ENCODE measurements around the gene ROR2.

ROR2 gene

GRCh38 chr9:91835632-91836031 lies 114.4 kb downstream of the ROR2 start:
- Mint-ChIP-seq H3K4me3 (no peak overlapping the region), H3K9me3 (no peaks in the 10 kb centered on the region), H3K27ac (no peak overlapping the region), H3K27me3 (peaks cover 4 to 6% of the 10 kb centered on the region in 2 donors), H3K36me3 (no peaks in the 10 kb centered on the region), H3K4me1 (peaks cover 1 to 12% of the 10 kb centered on the region in 2 donors)
- no peak for DNase-seq
- no peak for ATAC-seq (replicated peaks)

- Mint-ChIP-seq H3K27me3 (peaks cover 6 to 7% of the 10 kb centered on the region in 2 donors), H3K9me3 (no peaks in the 10 kb centered on the region), H3K4me3 (no peak overlapping the region), H3K27ac (no peak overlapping the region), H3K36me3 (no peaks in the 10 kb centered on the region), H3K4me1 (peaks cover 1 to 9% of the 10 kb centered on the region in 2 donors)
- ATAC-seq (replicated peaks) = no peak
- no peak for DNase-seq
Observed at GRCh38 chr9:91835216-91835615, 114.8 kb downstream of the ROR2 start.

GRCh38 chr9:91834740-91835139 lies 115.3 kb downstream of the ROR2 start:
- H3K36me3 Mint-ChIP-seq = no peaks in the 10 kb centered on the region
- peaks cover 0 to 6% of the 10 kb centered on the region in 2 donors for H3K4me1 Mint-ChIP-seq
- H3K27me3 Mint-ChIP-seq = peaks cover 6 to 9% of the 10 kb centered on the region in 2 donors
- DNase-seq = no peak
- H3K27ac Mint-ChIP-seq = no peak overlapping the region
- no peak for ATAC-seq (replicated peaks)
- H3K4me3 Mint-ChIP-seq = no peak overlapping the region
- H3K9me3 Mint-ChIP-seq = no peaks in the 10 kb centered on the region

GRCh38 chr9:91833878-91834255 lies 116.2 kb downstream of the ROR2 start:
- ATAC-seq (replicated peaks) (no peak), DNase-seq (no peak)
- Mint-ChIP-seq H3K4me3 (no peak overlapping the region), H3K27me3 (peaks cover 0 to 5% of the 10 kb centered on the region in 2 donors), H3K36me3 (no peaks in the 10 kb centered on the region), H3K27ac (no peak overlapping the region), H3K4me1 (no peaks in the 10 kb centered on the region), H3K9me3 (no peaks in the 10 kb centered on the region)

- ATAC-seq (replicated peaks) = no peak
- Mint-ChIP-seq H3K27ac (no peak overlapping the region), H3K9me3 (no peaks in the 10 kb centered on the region), H3K27me3 (peaks cover 0 to 5% of the 10 kb centered on the region in 2 donors), H3K4me1 (no peaks in the 10 kb centered on the region), H3K4me3 (no peak overlapping the region), H3K36me3 (no peaks in the 10 kb centered on the region)
- DNase-seq = no peak
Observed at GRCh38 chr9:91833096-91833877, 116.7 kb downstream of the ROR2 start.

- no peaks in the 10 kb centered on the region for H3K36me3 Mint-ChIP-seq
- H3K4me1 Mint-ChIP-seq = no peaks in the 10 kb centered on the region
- ATAC-seq (replicated peaks) (no peak), DNase-seq (no peak)
- no peak overlapping the region for H3K27ac Mint-ChIP-seq
- H3K27me3 Mint-ChIP-seq = peaks cover 4 to 5% of the 10 kb centered on the region in 2 donors
- H3K4me3 Mint-ChIP-seq = no peak overlapping the region
- H3K9me3 Mint-ChIP-seq = no peaks in the 10 kb centered on the region
Observed at GRCh38 chr9:91832322-91832721, 117.7 kb downstream of the ROR2 start.

- H3K36me3 Mint-ChIP-seq = no peaks in the 10 kb centered on the region
- H3K4me3 Mint-ChIP-seq = no peak overlapping the region
- no peak overlapping the region for H3K27ac Mint-ChIP-seq
- H3K4me1 Mint-ChIP-seq = no peaks in the 10 kb centered on the region
- ATAC-seq (replicated peaks) (no peak), DNase-seq (no peak)
- H3K27me3 Mint-ChIP-seq = peaks cover 10 to 12% of the 10 kb centered on the region in 2 donors
- no peaks in the 10 kb centered on the region for H3K9me3 Mint-ChIP-seq
Observed at GRCh38 chr9:91825866-91826265, 124.2 kb downstream of the ROR2 start.

GRCh38 chr9:91825422-91825821 lies 124.6 kb downstream of the ROR2 start:
- Mint-ChIP-seq H3K9me3 (no peaks in the 10 kb centered on the region), H3K36me3 (no peaks in the 10 kb centered on the region), H3K27ac (no peak overlapping the region), H3K4me3 (no peak overlapping the region), H3K27me3 (peaks cover 10 to 12% of the 10 kb centered on the region in 2 donors), H3K4me1 (no peaks in the 10 kb centered on the region)
- no peak for DNase-seq
- ATAC-seq (replicated peaks) = no peak

- H3K27me3 Mint-ChIP-seq = peaks cover 6 to 12% of the 10 kb centered on the region in 2 donors
- no peaks in the 10 kb centered on the region for H3K36me3 Mint-ChIP-seq
- H3K27ac Mint-ChIP-seq = no peak overlapping the region
- DNase-seq (no peak), ATAC-seq (replicated peaks) (no peak)
- no peaks in the 10 kb centered on the region for H3K4me1 Mint-ChIP-seq
- H3K9me3 Mint-ChIP-seq = no peaks in the 10 kb centered on the region
- no peak overlapping the region for H3K4me3 Mint-ChIP-seq
Observed at GRCh38 chr9:91824601-91825305, 125.3 kb downstream of the ROR2 start.

GRCh38 chr9:91824151-91824550 lies 125.9 kb downstream of the ROR2 start:
- Mint-ChIP-seq H3K4me1 (no peaks in the 10 kb centered on the region), H3K9me3 (no peaks in the 10 kb centered on the region), H3K27ac (no peak overlapping the region), H3K27me3 (peaks cover 6 to 12% of the 10 kb centered on the region in 2 donors), H3K36me3 (no peaks in the 10 kb centered on the region), H3K4me3 (no peak overlapping the region)
- DNase-seq (no peak), ATAC-seq (replicated peaks) (no peak)

- DNase-seq (no peak), ATAC-seq (replicated peaks) (no peak)
- H3K27ac Mint-ChIP-seq = no peak overlapping the region
- H3K36me3 Mint-ChIP-seq = no peaks in the 10 kb centered on the region
- H3K4me3 Mint-ChIP-seq = no peak overlapping the region
- H3K27me3 Mint-ChIP-seq = peaks cover 6 to 7% of the 10 kb centered on the region in 2 donors
- no peaks in the 10 kb centered on the region for H3K4me1 Mint-ChIP-seq
- H3K9me3 Mint-ChIP-seq = no peaks in the 10 kb centered on the region
Observed at GRCh38 chr9:91820949-91821880, 128.8 kb downstream of the ROR2 start.

GRCh38 chr9:91820126-91820750 lies 129.8 kb downstream of the ROR2 start:
- Mint-ChIP-seq H3K27me3 (peaks cover 6 to 7% of the 10 kb centered on the region in 2 donors), H3K36me3 (no peaks in the 10 kb centered on the region), H3K9me3 (no peaks in the 10 kb centered on the region), H3K27ac (no peak overlapping the region), H3K4me3 (no peak overlapping the region), H3K4me1 (no peaks in the 10 kb centered on the region)
- DNase-seq (no peak), ATAC-seq (replicated peaks) (no peak)

- no peaks in the 10 kb centered on the region for H3K4me1 Mint-ChIP-seq
- peaks cover 6 to 7% of the 10 kb centered on the region in 2 donors for H3K27me3 Mint-ChIP-seq
- no peak overlapping the region for H3K4me3 Mint-ChIP-seq
- H3K9me3 Mint-ChIP-seq = no peaks in the 10 kb centered on the region
- no peaks in the 10 kb centered on the region for H3K36me3 Mint-ChIP-seq
- no peak for DNase-seq
- ATAC-seq (replicated peaks) = no peak
- H3K27ac Mint-ChIP-seq = no peak overlapping the region
Observed at GRCh38 chr9:91818647-91819403, 131.2 kb downstream of the ROR2 start.

All from stimulated activated naive B cell treated with anti-CD40 and anti-IgM and Interleukin-4, amounts not matched to agents 10 μg/mL and 1 μg/mL and 100 μg/mL, for 72 hours (primary cell).